VCaP (cell line): ENCODE measurements around the gene TOM1L2.

Experiments
- H3K27ac ChIP-seq: fragments of 450-650 bp; 2 replicates; pipeline ENCODE4 v1.5.1; 2017
- TF ChIP-seq, protein P1 (sequence below): fragments of 450-650 bp; conservative IDR thresholded peaks from 2 replicates; pipeline ENCODE4 v1.5.1; 2017; ENCODE audit warnings: mild to moderate bottlenecking, moderate library complexity

TOM1L2 gene

GRCh38 chr17:17929655-17930380, 42.4 kb downstream of the TOM1L2 start:
- H3K27ac ChIP-seq: no peak overlapping the region
- TF ChIP-seq, protein P1, sequence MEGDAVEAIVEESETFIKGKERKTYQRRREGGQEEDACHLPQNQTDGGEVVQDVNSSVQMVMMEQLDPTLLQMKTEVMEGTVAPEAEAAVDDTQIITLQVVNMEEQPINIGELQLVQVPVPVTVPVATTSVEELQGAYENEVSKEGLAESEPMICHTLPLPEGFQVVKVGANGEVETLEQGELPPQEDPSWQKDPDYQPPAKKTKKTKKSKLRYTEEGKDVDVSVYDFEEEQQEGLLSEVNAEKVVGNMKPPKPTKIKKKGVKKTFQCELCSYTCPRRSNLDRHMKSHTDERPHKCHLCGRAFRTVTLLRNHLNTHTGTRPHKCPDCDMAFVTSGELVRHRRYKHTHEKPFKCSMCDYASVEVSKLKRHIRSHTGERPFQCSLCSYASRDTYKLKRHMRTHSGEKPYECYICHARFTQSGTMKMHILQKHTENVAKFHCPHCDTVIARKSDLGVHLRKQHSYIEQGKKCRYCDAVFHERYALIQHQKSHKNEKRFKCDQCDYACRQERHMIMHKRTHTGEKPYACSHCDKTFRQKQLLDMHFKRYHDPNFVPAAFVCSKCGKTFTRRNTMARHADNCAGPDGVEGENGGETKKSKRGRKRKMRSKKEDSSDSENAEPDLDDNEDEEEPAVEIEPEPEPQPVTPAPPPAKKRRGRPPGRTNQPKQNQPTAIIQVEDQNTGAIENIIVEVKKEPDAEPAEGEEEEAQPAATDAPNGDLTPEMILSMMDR: no peak

GRCh38 chr17:17928398-17929287, 43.6 kb downstream of the TOM1L2 start:
- TF ChIP-seq, protein P1: no peak
- H3K27ac ChIP-seq: no peak overlapping the region

DNA sequence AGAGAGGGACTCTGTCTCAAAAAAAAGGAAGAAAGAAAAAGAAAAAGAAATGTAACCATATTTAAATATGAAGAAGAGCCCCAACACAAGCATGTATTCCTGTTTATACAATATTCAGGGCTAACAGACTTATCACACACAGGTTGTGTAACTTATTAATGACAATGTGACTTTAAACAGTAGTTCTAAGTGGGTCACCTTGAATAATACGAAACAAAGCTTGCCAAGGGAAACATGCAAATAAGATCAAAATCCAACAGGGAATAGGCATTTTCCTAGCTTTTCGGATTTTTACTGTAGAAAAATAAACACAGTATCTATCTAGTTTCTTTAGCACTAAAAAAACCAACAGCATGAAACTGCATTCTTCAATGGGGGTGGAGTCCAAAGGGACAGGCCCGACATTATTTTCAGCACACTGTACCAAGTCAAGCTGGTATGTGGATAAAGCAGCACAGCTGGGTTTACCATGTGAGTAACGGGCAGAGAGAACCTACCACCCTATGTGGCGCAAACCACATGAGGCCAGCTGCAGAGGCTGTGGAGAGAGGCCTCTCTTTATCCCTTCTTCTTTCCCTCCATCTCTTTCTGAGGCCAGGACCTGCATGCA, 45.3 kb downstream of the TOM1L2 start:
- H3K27ac ChIP-seq: no peak overlapping the region
- TF ChIP-seq, protein P1: no peak

DNA sequence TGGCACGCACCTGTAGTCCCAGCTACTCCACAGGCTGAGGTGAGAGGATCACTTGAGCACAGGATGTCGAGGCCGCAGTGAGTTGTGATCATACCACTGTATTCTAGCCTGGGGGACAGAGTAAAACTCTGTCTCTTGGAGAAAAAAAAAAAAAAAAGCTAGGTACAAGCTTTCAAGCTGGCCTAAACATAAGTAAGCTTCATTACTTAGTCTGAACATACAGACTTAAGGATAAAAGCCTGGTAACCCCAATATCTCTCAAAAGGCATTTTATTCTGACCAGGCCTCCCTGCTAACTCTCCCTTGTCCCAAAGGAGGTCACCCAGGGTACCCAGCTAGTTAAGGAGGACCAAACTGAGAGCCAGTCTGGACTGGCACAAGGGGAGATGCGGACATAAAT, 46.2 kb downstream of the TOM1L2 start:
- no peak overlapping the region for H3K27ac ChIP-seq

GRCh38 chr17:17924857-17925250, 47.3 kb downstream of the TOM1L2 start:
- no peak overlapping the region for H3K27ac ChIP-seq
- TF ChIP-seq, protein P1: no peak

More for the DNA sequence above, 46.2 kb downstream of the TOM1L2 start:
- TF ChIP-seq, protein P1: no peak

DNA sequence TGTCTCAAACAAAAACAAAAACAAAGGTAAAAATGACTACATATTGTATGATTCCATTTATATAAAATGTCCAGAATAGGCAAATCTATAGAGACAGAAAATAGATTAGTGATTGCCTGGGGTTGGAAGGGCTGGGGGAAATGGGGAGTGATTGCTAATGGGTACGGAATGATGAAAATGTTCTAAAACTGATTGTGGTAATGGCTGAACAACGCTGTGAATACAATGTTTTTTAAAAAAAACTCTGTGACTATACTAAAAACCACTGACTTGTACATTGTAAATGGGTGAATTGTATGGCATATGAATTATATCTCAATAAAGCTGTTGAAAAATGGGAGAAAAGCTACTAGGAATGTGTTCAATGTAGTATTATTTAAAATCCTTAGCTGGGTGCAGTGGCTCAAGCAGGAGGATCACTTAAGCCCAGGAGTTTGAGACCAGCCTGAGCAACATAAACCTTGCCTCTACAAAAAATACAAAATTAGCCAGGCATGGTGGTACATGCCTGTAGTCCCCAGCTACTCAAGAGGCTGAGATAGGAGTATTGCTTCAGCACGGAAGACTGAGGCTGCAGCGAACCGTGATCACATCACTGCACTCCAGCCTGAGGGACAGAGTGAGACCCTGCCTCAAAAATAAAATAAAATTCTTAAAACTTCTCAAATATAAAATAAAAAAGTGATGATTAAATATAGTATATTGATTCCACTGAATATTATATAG, 47.9 kb downstream of the TOM1L2 start:
- TF ChIP-seq, protein P1: no peak

More for the DNA sequence above, 47.9 kb downstream of the TOM1L2 start:
- H3K27ac ChIP-seq: no peak overlapping the region
